ENCODE results near the gene UBE2Q1. TPM values are rescaled to one million over a fixed set of nuclear protein-coding genes. Genes with fewer than 3 reads are reported as not detected.

UBE2Q1 gene
- total and polyA plus RNA-seq, 3 donors from 2014 or later, result 63.5 to 128 (median 65.2) TPM

GRCh38 chr1:154603317-154603716, 44.9 kb upstream of the UBE2Q1 start:
- H3K9me3 ChIP-seq, result no peaks in the 10 kb centered on the region
- 58 to 69% methylated on average over 2 of the region's 2 CpGs for WGBS, 2 donors
- no peaks in the 10 kb centered on the region for H3K36me3 ChIP-seq (ENCODE audit: low read depth, missing control alignments)
- H3K27ac ChIP-seq, result no peak overlapping the region
- H3K4me3 ChIP-seq, result no peak overlapping the region
- peaks cover 44% of the 10 kb centered on the region for H3K4me1 ChIP-seq
- TF ChIP-seq CTCF (IDR thresholded peaks at IDR 0.05) (no peak), POLR2A (IDR thresholded peaks at IDR 0.05) (no peak)
- intact Hi-C loops (cut with DNase I; ENCODE audit: low total_unique reads), result no loop called here
- no peaks in the 10 kb centered on the region for H3K27me3 ChIP-seq
- no peak for DNase-seq

GRCh38 chr1:154599658-154600057, 41.2 kb upstream of the UBE2Q1 start:
- no peaks in the 10 kb centered on the region for H3K9me3 ChIP-seq
- H3K4me3 ChIP-seq, result no peak overlapping the region
- intact Hi-C loops (cut with DNase I; ENCODE audit: low total_unique reads), result no loop called here
- TF ChIP-seq CTCF (IDR thresholded peaks at IDR 0.05), result no peak
- TF ChIP-seq POLR2A (IDR thresholded peaks at IDR 0.05), result no peak
- H3K27me3 ChIP-seq, result no peaks in the 10 kb centered on the region
- no peak overlapping the region for H3K27ac ChIP-seq
- no peaks in the 10 kb centered on the region for H3K36me3 ChIP-seq (ENCODE audit: low read depth, missing control alignments)
- peaks cover 24% of the 10 kb centered on the region for H3K4me1 ChIP-seq
- DNase-seq, result no peak
- WGBS, 2 donors, result 66 to 97% methylated on average over 3 of the region's 3 CpGs

- intact Hi-C loops (cut with DNase I; ENCODE audit: low total_unique reads), result no loop called here
- no peaks in the 10 kb centered on the region for H3K36me3 ChIP-seq (ENCODE audit: low read depth, missing control alignments)
- 68 to 76% methylated on average over 3 of the region's 3 CpGs for WGBS, 2 donors
Measured at GRCh38 chr1:154598871-154599635, 40.6 kb upstream of the UBE2Q1 start.

GRCh38 chr1:154595621-154596020, 37.2 kb upstream of the UBE2Q1 start:
- no peak overlapping the region for H3K27ac ChIP-seq
- 74 to 94% methylated on average over 1 of the region's 1 CpG for WGBS, 2 donors
- no peak overlapping the region for H3K4me3 ChIP-seq
- intact Hi-C loops (cut with DNase I; ENCODE audit: low total_unique reads), result no loop called here
- H3K36me3 ChIP-seq (ENCODE audit: low read depth, missing control alignments), result no peaks in the 10 kb centered on the region
- H3K9me3 ChIP-seq, result no peaks in the 10 kb centered on the region
- no peaks in the 10 kb centered on the region for H3K27me3 ChIP-seq
- peaks cover 14% of the 10 kb centered on the region for H3K4me1 ChIP-seq
- no peak for DNase-seq
- TF ChIP-seq POLR2A (IDR thresholded peaks at IDR 0.05), result no peak

More at GRCh38 chr1:154598871-154599635, 40.6 kb upstream of the UBE2Q1 start:
- Histone ChIP-seq H3K27ac (no peak overlapping the region), H3K27me3 (no peaks in the 10 kb centered on the region), H3K9me3 (no peaks in the 10 kb centered on the region), H3K4me1 (peaks cover 24% of the 10 kb centered on the region), H3K4me3 (no peak overlapping the region)
- no peak for TF ChIP-seq CTCF (IDR thresholded peaks at IDR 0.05)
- no peak for TF ChIP-seq POLR2A (IDR thresholded peaks at IDR 0.05)
- DNase-seq, result no peak

- no peak for DNase-seq
- no peaks in the 10 kb centered on the region for H3K9me3 ChIP-seq
- peaks cover 11% of the 10 kb centered on the region for H3K4me1 ChIP-seq
- no peaks in the 10 kb centered on the region for H3K27me3 ChIP-seq
- TF ChIP-seq CTCF (IDR thresholded peaks at IDR 0.05), result no peak
- TF ChIP-seq POLR2A (IDR thresholded peaks at IDR 0.05), result no peak
- WGBS, 2 donors, result 82 to 87% methylated on average over 7 of the region's 7 CpGs
- H3K4me3 ChIP-seq, result no peak overlapping the region
- intact Hi-C loops (cut with DNase I; ENCODE audit: low total_unique reads), result no loop called here
- H3K27ac ChIP-seq, result no peak overlapping the region
- no peaks in the 10 kb centered on the region for H3K36me3 ChIP-seq (ENCODE audit: low read depth, missing control alignments)
Measured at GRCh38 chr1:154594811-154595210, 36.3 kb upstream of the UBE2Q1 start.

Data from testis (tissue), 3 donors.